HepG2 (cell line): ENCODE data around the gene TCF7L2.

ENCODE experiments used
- CTCF ChIP-seq: sonication (generic); formaldehyde crosslinking; IDR thresholded peaks from 2 replicates; pipeline ENCODE4 v1.5.0; 2020; ENCODE audit warnings: mild to moderate bottlenecking, missing genetic modification reagents, moderate library complexity
- U2AF1 ChIP-seq: fragments of 200-400 bp; formaldehyde crosslinking; optimal IDR thresholded peaks from 2 replicates; pipeline ENCODE3; 2017; ENCODE audit warnings: mild to moderate bottlenecking, low read depth, low read length
- ZFX ChIP-seq: sonication (generic); formaldehyde crosslinking; IDR thresholded peaks from 2 replicates; pipeline ENCODE4 v1.4.0; 2020; ENCODE audit warnings: mild to moderate bottlenecking, low read depth, missing genetic modification reagents, moderate library complexity
- ZNF274 ChIP-seq: sonication (generic); formaldehyde crosslinking; IDR thresholded peaks from 2 replicates; pipeline ENCODE4 v1.5.1; 2020; ENCODE audit warnings: mild to moderate bottlenecking, missing genetic modification reagents

- no peak for TF ChIP-seq ZNF274 (CRISPR knock-in tag)
- TF ChIP-seq CTCF, result no peak
- TF ChIP-seq ZFX, result no peak
- no peak for TF ChIP-seq U2AF1
Observed at GRCh38 chr10:113113241-113113640, 163.2 kb downstream of the TCF7L2 start.
